Breast epithelium (tissue), 4 donors: ENCODE measurements around the gene PNPLA7. TPM values are rescaled to one million over a fixed set of nuclear protein-coding genes. Genes with fewer than 3 reads are reported as not detected.

Experiments
- DNase-seq, 2 donors: peaks; one replicate each; pipeline ENCODE4 v3.0.0-alpha.2; 2019; ENCODE audit warnings: low spot score in 2 of 2
- H3K27ac ChIP-seq, 2 donors: fragments of 200-600 bp; sonication (generic) in 1 of 2; one replicate each; pipeline ENCODE4 v1.5.1; 2016 to 2019; ENCODE audit warnings: mild to moderate bottlenecking in 1 of 2
- H3K27me3 ChIP-seq, 2 donors: fragments of 200-600 bp; sonication (generic) in 1 of 2; one replicate each; pipeline versions ENCODE4 v1.5.1 to v1.6.0; 2017 to 2019; ENCODE audit warnings: control low read depth in 1 of 2, mild to moderate bottlenecking in 1 of 2
- H3K36me3 ChIP-seq: fragments of 200-600 bp; one replicate; pipeline ENCODE4 v1.5.1; 2019
- H3K4me1 ChIP-seq, 2 donors: fragments of 200-600 bp; sonication (generic); one replicate each; pipeline ENCODE4 v1.5.1; 2016 to 2019; ENCODE audit warnings: control low read depth in 1 of 2
- H3K4me3 ChIP-seq, 3 donors: fragments of 200-600 bp; sonication (generic); 1 replicate in 2 of 3; 2 replicates in 1 of 3; pipeline ENCODE4 v1.5.1; 2016 to 2019; ENCODE audit warnings: mild to moderate bottlenecking in 3 of 3, moderate library complexity in 2 of 3
- H3K9me3 ChIP-seq, 2 donors: fragments of 200-600 bp; sonication (generic) in 1 of 2; one replicate each; pipeline ENCODE4 v1.5.1; 2016 to 2019; ENCODE audit warnings: control low read depth in 1 of 2
- CTCF ChIP-seq, 3 donors: fragments of 450-650 bp; IDR thresholded peaks; one replicate each; pipeline ENCODE4 v1.5.1; 2016 to 2017; ENCODE audit warnings: antibody characterized with exemption in 3 of 3, mild to moderate bottlenecking in 3 of 3, moderate library complexity in 3 of 3
- POLR2A ChIP-seq: fragments of 450-650 bp; IDR thresholded peaks from one replicate; pipeline ENCODE4 v1.6.1; 2016; ENCODE audit warnings: antibody characterized with exemption, mild to moderate bottlenecking, moderate library complexity
- POLR2AphosphoS5 ChIP-seq, 3 donors: sonication (generic); formaldehyde crosslinking; IDR thresholded peaks; one replicate each; pipeline ENCODE4 v1.6.1; 2017; ENCODE audit warnings: antibody characterized with exemption in 3 of 3
- intact Hi-C: fragments of 100-400 bp; cut with DNase I; formaldehyde crosslinking; loops from one replicate; pipeline ENCODE4 v1.15.1; 2023; ENCODE audit warnings: low total_unique reads
- total RNA-seq, 3 donors: library from RNA; depleted of rRNA; stranded (reverse); fragments of >200 nt; gene quantifications; one replicate each; pipeline ENCODE4 v1.1.0, GENCODE V29; 2016

Gene PNPLA7
- total RNA-seq, 3 donors from 2014 or later, result 17.3 to 18.7 (median 17.7) TPM

GRCh38 chr9:137436761-137437600 lies 113.2 kb downstream of the PNPLA7 start:
- H3K4me1 ChIP-seq, result peaks cover 7 to 12% of the 10 kb centered on the region in 2 donors
- no peaks in the 10 kb centered on the region for H3K36me3 ChIP-seq
- H3K27me3 ChIP-seq, result no peaks in the 10 kb centered on the region
- DNase-seq, result no peak
- H3K9me3 ChIP-seq, result no peaks in the 10 kb centered on the region
- H3K4me3 ChIP-seq, result no peak overlapping the region
- TF ChIP-seq POLR2AphosphoS5 (IDR thresholded peaks at IDR 0.05) (no peak), CTCF (IDR thresholded peaks at IDR 0.05) (no peak), POLR2A (no peak)
- no peak overlapping the region for H3K27ac ChIP-seq
- intact Hi-C loops, result loop anchor here (10.0 kb wide), 1 partner anchor 152 kb away; no protein-coding TSS in a partner anchor

- peak overlapping the region; percentile 78 to 88 for H3K27ac ChIP-seq
- H3K4me3 ChIP-seq, result peak overlapping the region in 1 of 3 donors; percentile 29
- intact Hi-C loops, result loop anchor here (10.0 kb wide), 1 partner anchor 151 kb away; no protein-coding TSS in a partner anchor
Observed at GRCh38 chr9:137435980-137436760, 114.0 kb downstream of the PNPLA7 start.

GRCh38 chr9:137435381-137435891 lies 114.8 kb downstream of the PNPLA7 start:
- DNase-seq, result no peak
- H3K27me3 ChIP-seq, result no peaks in the 10 kb centered on the region
- H3K4me3 ChIP-seq, result peak overlapping the region in 1 of 3 donors; percentile 29
- TF ChIP-seq CTCF (IDR thresholded peaks at IDR 0.05) (no peak), POLR2AphosphoS5 (IDR thresholded peaks at IDR 0.05) (no peak)
- H3K4me1 ChIP-seq, result peaks cover 3 to 12% of the 10 kb centered on the region in 2 donors
- H3K36me3 ChIP-seq, result no peaks in the 10 kb centered on the region
- H3K27ac ChIP-seq, result peak overlapping the region; percentile 78 to 88
- intact Hi-C loops, result loop anchor here (10.0 kb wide), 1 partner anchor 151 kb away; no protein-coding TSS in a partner anchor
- H3K9me3 ChIP-seq, result no peaks in the 10 kb centered on the region

More at GRCh38 chr9:137435980-137436760, 114.0 kb downstream of the PNPLA7 start:
- peak; percentile 90 to 93 for DNase-seq
- TF ChIP-seq POLR2A (no peak), POLR2AphosphoS5 (IDR thresholded peaks at IDR 0.05) (peak in 1 of 3 donors; percentile 36), CTCF (IDR thresholded peaks at IDR 0.05) (no peak)
- no peaks in the 10 kb centered on the region for H3K36me3 ChIP-seq
- peaks cover 3 to 12% of the 10 kb centered on the region in 2 donors for H3K4me1 ChIP-seq
- H3K27me3 ChIP-seq, result no peaks in the 10 kb centered on the region
- H3K9me3 ChIP-seq, result no peaks in the 10 kb centered on the region

GRCh38 chr9:137434498-137435380 lies 115.5 kb downstream of the PNPLA7 start:
- Histone ChIP-seq H3K4me3 (no peak overlapping the region), H3K27ac (peak overlapping the region in 1 of 2 donors; percentile 88), H3K36me3 (no peaks in the 10 kb centered on the region), H3K4me1 (peaks cover 3 to 12% of the 10 kb centered on the region in 2 donors), H3K27me3 (no peaks in the 10 kb centered on the region), H3K9me3 (no peaks in the 10 kb centered on the region)
- no peak for DNase-seq
- intact Hi-C loops, result loop anchor here (10.0 kb wide), 1 partner anchor 150 kb away; no protein-coding TSS in a partner anchor
- TF ChIP-seq POLR2A, result no peak
- no peak for TF ChIP-seq CTCF (IDR thresholded peaks at IDR 0.05)
- no peak for TF ChIP-seq POLR2AphosphoS5 (IDR thresholded peaks at IDR 0.05)
